H9 (cell line): ENCODE data around the gene SRPK3. TPM values are rescaled to one million over a fixed set of nuclear protein-coding genes. Genes with fewer than 3 reads are reported as not detected.

Experiments used
- DNase-seq: peaks from one replicate; pipeline ENCODE4 v3.0.0-alpha.2; 2017
- H2AFZ ChIP-seq: one replicate; pipeline ENCODE4 v1.6.1; 2013; ENCODE audit warnings: mild to moderate bottlenecking, low read length, control low read depth, moderate library complexity
- H2AK5ac ChIP-seq: 2 replicates; pipeline ENCODE4 v1.6.1; 2013; ENCODE audit warnings: low read length, control low read depth, mixed read lengths; ENCODE audit not compliant: insufficient read length
- H2BK120ac ChIP-seq: one replicate; pipeline ENCODE4 v1.6.1; 2013; ENCODE audit warnings: low read depth, mild to moderate bottlenecking, low read length, control low read depth, inconsistent platforms; ENCODE audit not compliant: poor library complexity, severe bottlenecking
- H2BK12ac ChIP-seq: 2 replicates; pipeline ENCODE4 v1.6.1; 2013; ENCODE audit warnings: low read length, control low read depth, mixed read lengths, low read depth; ENCODE audit not compliant: insufficient read length
- H2BK15ac ChIP-seq: 2 replicates; pipeline ENCODE4 v1.6.1; 2013; ENCODE audit warnings: low read depth, low read length, control low read depth
- H2BK20ac ChIP-seq: one replicate; pipeline ENCODE4 v1.6.1; 2013; ENCODE audit warnings: low read depth, mild to moderate bottlenecking, low read length, control low read depth, inconsistent platforms; ENCODE audit not compliant: poor library complexity, severe bottlenecking
- H2BK5ac ChIP-seq: 2 replicates; pipeline ENCODE4 v1.6.1; 2013; ENCODE audit warnings: low read length, control low read depth, mixed read lengths; ENCODE audit not compliant: insufficient read length
- H3K14ac ChIP-seq: 2 replicates; pipeline ENCODE4 v1.6.1; 2013; ENCODE audit warnings: low read length, control low read depth; ENCODE audit not compliant: insufficient read depth
- H3K18ac ChIP-seq: 2 replicates; pipeline ENCODE4 v1.6.1; 2013; ENCODE audit warnings: low read depth, mild to moderate bottlenecking, mixed read lengths, low read length, control low read depth; ENCODE audit not compliant: insufficient read length
- H3K23ac ChIP-seq: 2 replicates; pipeline ENCODE4 v1.6.1; 2013; ENCODE audit warnings: low read length, control low read depth, mixed read lengths, low read depth; ENCODE audit not compliant: insufficient read length
- H3K23me2 ChIP-seq: 2 replicates; pipeline ENCODE4 v1.6.1; 2013; ENCODE audit warnings: low read depth, mild to moderate bottlenecking, mixed read lengths, low read length, control low read depth; ENCODE audit not compliant: insufficient read length, poor library complexity, severe bottlenecking
- H3K27ac ChIP-seq: 2 replicates; pipeline ENCODE4 v1.5.1; 2013; ENCODE audit warnings: low read length, control low read depth, mixed read lengths, low read depth; ENCODE audit not compliant: insufficient read length
- H3K27me3 ChIP-seq: 2 replicates; pipeline ENCODE4 v1.6.1; 2013; ENCODE audit warnings: low read length, control low read depth, inconsistent platforms; ENCODE audit not compliant: insufficient read depth
- H3K4ac ChIP-seq: 2 replicates; pipeline ENCODE4 v1.6.1; 2013; ENCODE audit warnings: low read depth, mild to moderate bottlenecking, control low read depth, inconsistent platforms, low read length, moderate library complexity
- H3K4me1 ChIP-seq: 2 replicates; pipeline ENCODE4 v1.6.1; 2013; ENCODE audit warnings: low read length, control low read depth, inconsistent platforms; ENCODE audit not compliant: insufficient read depth
- H3K4me2 ChIP-seq: 2 replicates; pipeline ENCODE4 v1.6.1; 2013; ENCODE audit warnings: low read length, control low read depth, mixed read lengths; ENCODE audit not compliant: insufficient read length, insufficient read depth
- H3K56ac ChIP-seq: 2 replicates; pipeline ENCODE4 v1.6.1; 2013; ENCODE audit warnings: low read depth, mild to moderate bottlenecking, mixed read lengths, low read length, control low read depth; ENCODE audit not compliant: insufficient read length
- H3K79me1 ChIP-seq: 2 replicates; pipeline ENCODE4 v1.6.1; 2013; ENCODE audit warnings: low read depth, mild to moderate bottlenecking, moderate library complexity, low read length, control low read depth, inconsistent platforms; ENCODE audit not compliant: insufficient read depth, poor library complexity, severe bottlenecking
- H3K79me2 ChIP-seq: 2 replicates; pipeline ENCODE4 v1.6.1; 2013; ENCODE audit warnings: low read length, control low read depth, inconsistent platforms; ENCODE audit not compliant: insufficient read depth
- H3K9ac ChIP-seq: 2 replicates; pipeline ENCODE4 v1.6.1; 2013; ENCODE audit warnings: low read length, control low read depth, mixed read lengths; ENCODE audit not compliant: insufficient read length; ENCODE audit errors: extremely low read depth
- H3K9me3 ChIP-seq: one replicate; pipeline ENCODE4 v1.6.1; 2013; ENCODE audit warnings: low read depth, low read length, inconsistent platforms; ENCODE audit not compliant: control insufficient read depth
- H3T11ph ChIP-seq: one replicate; pipeline ENCODE4 v1.6.1; 2013; ENCODE audit warnings: mild to moderate bottlenecking, low read length, control low read depth, inconsistent platforms
- H4K20me1 ChIP-seq: one replicate; pipeline ENCODE4 v1.6.1; 2013; ENCODE audit not compliant: control insufficient read depth, insufficient read length, insufficient read depth
- H4K5ac ChIP-seq: 2 replicates; pipeline ENCODE4 v1.6.1; 2013; ENCODE audit warnings: low read depth, mild to moderate bottlenecking, mixed read lengths, low read length, control low read depth; ENCODE audit not compliant: insufficient read length
- H4K8ac ChIP-seq: replicated peaks from 2 replicates; pipeline ENCODE4 v1.6.1; 2013; ENCODE audit warnings: low read length, control low read depth, mixed read lengths, low read depth; ENCODE audit not compliant: insufficient read length
- H4K91ac ChIP-seq: 2 replicates; pipeline ENCODE4 v1.6.1; 2013; ENCODE audit warnings: low read depth, mild to moderate bottlenecking, moderate library complexity, mixed read lengths, low read length, control low read depth; ENCODE audit not compliant: insufficient read length
- H3K27ac Mint-ChIP-seq, 3 experiments: 2 replicates in 2 of 3; 3 replicates in 1 of 3; pipeline ENCODE4 v1.8.0; 2020 to 2021; ENCODE audit warnings: mixed read lengths in 3 of 3, mild to moderate bottlenecking in 1 of 3, moderate library complexity in 1 of 3
- H3K27me3 Mint-ChIP-seq: 2 replicates; pipeline ENCODE4 v1.8.0; 2021; ENCODE audit warnings: low read depth, mild to moderate bottlenecking, moderate library complexity, mixed read lengths
- H3K36me3 Mint-ChIP-seq, 3 experiments: 2 replicates in 2 of 3; 3 replicates in 1 of 3; pipeline ENCODE4 v1.8.0; 2020 to 2021; ENCODE audit warnings: low read depth in 3 of 3, mixed read lengths in 3 of 3; ENCODE audit not compliant: insufficient read depth in 1 of 3
- H3K4me1 Mint-ChIP-seq, 2 experiments: 2 replicates each; pipeline ENCODE4 v1.8.0; 2020; ENCODE audit warnings: mixed read lengths in 2 of 2
- H3K4me3 Mint-ChIP-seq, 2 experiments: 2 replicates in 1 of 2; 3 replicates in 1 of 2; pipeline ENCODE4 v1.8.0; 2020 to 2021; ENCODE audit warnings: mild to moderate bottlenecking in 2 of 2, mixed read lengths in 2 of 2, moderate library complexity in 1 of 2
- H3K9me3 Mint-ChIP-seq, 2 experiments: 2 replicates in 1 of 2; 3 replicates in 1 of 2; pipeline ENCODE4 v1.8.0; 2020; ENCODE audit warnings: mild to moderate bottlenecking in 2 of 2, mixed read lengths in 2 of 2, moderate library complexity in 1 of 2
- CTCF ChIP-seq: fragments of 200-600 bp; sonication (generic); conservative IDR thresholded peaks from 3 replicates; pipeline ENCODE4 v1.8.0; 2021; ENCODE audit warnings: antibody characterized with exemption, mild to moderate bottlenecking
- WGBS: extraction: QIAGEN DNeasy Blood & Tissue Kit; methylation state at CpG from one replicate; pipeline ENCODE4 v1.1.7; 2013; ENCODE audit warnings: missing lambda C conversion rate, low lambda C conversion rate, mixed read lengths; ENCODE audit not compliant: insufficient read length; ENCODE audit errors: extremely low coverage; 5-methylcytosine and 5-hydroxymethylcytosine counted together
- total RNA-seq: library from RNA; stranded (reverse); gene quantifications from 2 replicates; pipeline ENCODE4 v1.2.1, GENCODE V29; 2021

The SRPK3 gene
- total RNA-seq, 1 experiment from 2014 or later = not detected

GRCh38 chrX:153734871-153735270 is 46.0 kb upstream of the SRPK3 start:
- no CpG with 5 or more reads among the region's 2 CpGs for WGBS
- Histone ChIP-seq H3K56ac (no peak overlapping the region), H3K14ac (no peak overlapping the region), H3K4me2 (no peak overlapping the region), H2BK5ac (no peak overlapping the region), H2AFZ (no peak overlapping the region), H3K27ac (no peak overlapping the region), H3K9me3 (peaks cover 40% of the 10 kb centered on the region), H2BK120ac (no peak overlapping the region), H3K27me3 (no peaks in the 10 kb centered on the region), H2BK12ac (no peak overlapping the region), H3K4ac (no peak overlapping the region), H3K79me2 (no peaks in the 10 kb centered on the region), H3K23me2 (no peaks in the 10 kb centered on the region), H3K23ac (no peak overlapping the region), H2AK5ac (no peak overlapping the region), H4K20me1 (no peaks in the 10 kb centered on the region), H2BK20ac (no peak overlapping the region), H3K79me1 (no peaks in the 10 kb centered on the region), H3T11ph (no peak overlapping the region), H3K9ac (no peak overlapping the region), H3K18ac (no peak overlapping the region), H2BK15ac (no peak overlapping the region), H3K4me1 (no peaks in the 10 kb centered on the region), H4K8ac (no peak overlapping the region), H4K5ac (no peak overlapping the region), H4K91ac (no peak overlapping the region)
- H3K27me3 Mint-ChIP-seq = no peaks in the 10 kb centered on the region; the same call in 1 of the 2 replicates
- no peak overlapping the region for H3K4me3 Mint-ChIP-seq
- peaks cover 7 to 8% of the 10 kb centered on the region in 2 experiments for H3K4me1 Mint-ChIP-seq
- peaks cover 76 to 81% of the 10 kb centered on the region in 2 experiments for H3K9me3 Mint-ChIP-seq
- H3K36me3 Mint-ChIP-seq = peaks cover 10 to 42% (median 26%) of the 10 kb centered on the region in 3 experiments
- DNase-seq = no peak
- no peak for TF ChIP-seq CTCF
- no peak overlapping the region for H3K27ac Mint-ChIP-seq
